Activated CD4-positive, alpha-beta memory T cell treated with anti-CD3 and anti-CD28 coated beads for 36 hours (primary cell): Measurements from ENCODE around the gene IL37. TPM values are rescaled to one million over a fixed set of nuclear protein-coding genes. Genes with fewer than 3 reads are reported as not detected.
"Not testable (repeated sequence)": the region's sequence is repeated elsewhere in the genome, so short reads cannot be mapped to it uniquely, and the experiment has no call there.

Experiments used
- CTCF ChIA-PET: fragments of 350-600 bp; sonication (Branson Sonifier 250); formaldehyde crosslinking; loops from one replicate; lab custom pipeline; 2021; ENCODE audit warnings: antibody characterized with exemption, inconsistent platforms; lab: Charles Lee
- POLR2A ChIA-PET: fragments of 350-600 bp; sonication (Branson Sonifier 250); formaldehyde crosslinking; loops from one replicate; lab custom pipeline; 2021; ENCODE audit warnings: antibody characterized with exemption; lab: Charles Lee
- DNase-seq: peaks from one replicate; pipeline ENCODE4 v3.0.0-alpha.2; 2020
- H3K27ac Mint-ChIP-seq: one replicate; pipeline ENCODE4 v1.8.0; 2021; ENCODE audit warnings: mixed read lengths
- H3K27me3 Mint-ChIP-seq: one replicate; pipeline ENCODE4 v1.8.0; 2021; ENCODE audit warnings: mixed read lengths
- H3K36me3 Mint-ChIP-seq: one replicate; pipeline ENCODE4 v1.8.0; 2021; ENCODE audit warnings: mixed read lengths
- H3K4me1 Mint-ChIP-seq: one replicate; pipeline ENCODE4 v1.8.0; 2021; ENCODE audit warnings: low read depth, mixed read lengths
- H3K4me3 Mint-ChIP-seq: one replicate; pipeline ENCODE4 v1.8.0; 2021; ENCODE audit warnings: mild to moderate bottlenecking, mixed read lengths
- H3K9me3 Mint-ChIP-seq: one replicate; pipeline ENCODE4 v1.8.0; 2021; ENCODE audit warnings: mixed read lengths
- intact Hi-C: fragments of 100-400 bp; cut with micrococcal nuclease; formaldehyde crosslinking; loops from one replicate; pipeline ENCODE4 v1.15.1; 2023
- total RNA-seq, 2 experiments: library from RNA; stranded (reverse); gene quantifications; one replicate each; pipeline ENCODE4 v1.2.3, GENCODE V29; 2021

IL37 gene
- total RNA-seq, 2 experiments from 2014 or later, result not detected

DNA sequence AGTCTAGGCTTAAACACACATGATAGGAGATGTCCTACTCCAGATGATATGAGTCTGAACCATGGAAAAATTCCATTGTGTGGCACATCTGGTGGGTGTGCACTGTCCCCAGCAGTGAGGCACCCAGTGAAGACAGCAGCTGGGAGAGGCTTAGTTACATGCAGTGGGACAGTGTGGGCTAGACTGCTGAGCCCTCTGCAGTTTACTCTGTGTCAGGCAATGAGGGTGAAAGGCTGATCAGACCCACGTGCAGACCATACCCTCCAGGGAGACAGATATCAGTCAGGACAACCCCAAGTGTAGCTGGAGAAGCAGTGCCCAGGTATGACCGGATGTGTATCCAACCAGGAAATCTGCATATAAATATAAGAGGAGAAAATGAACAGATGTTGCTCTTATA is 13.4 kb downstream of the IL37 start:
- POLR2A ChIA-PET, result interaction anchor here (0.6 kb wide), 1 partner anchor 54 kb away, joined by 3 read pairs; no protein-coding TSS in a partner anchor
- intact Hi-C loops, result no loop called here
- no peaks in the 10 kb centered on the region for H3K36me3 Mint-ChIP-seq
- CTCF ChIA-PET, result interaction anchor here (0.6 to 7.2 kb wide), 2 partner anchors 17 to 31 kb away, joined by 3 to 50 read pairs; no protein-coding TSS in a partner anchor
- DNase-seq, result no peak
- H3K4me1 Mint-ChIP-seq, result peaks cover 4% of the 10 kb centered on the region
- no peak overlapping the region for H3K27ac Mint-ChIP-seq
- no peaks in the 10 kb centered on the region for H3K9me3 Mint-ChIP-seq
- H3K27me3 Mint-ChIP-seq, result peaks cover 7% of the 10 kb centered on the region
- H3K4me3 Mint-ChIP-seq, result no peak overlapping the region

DNA sequence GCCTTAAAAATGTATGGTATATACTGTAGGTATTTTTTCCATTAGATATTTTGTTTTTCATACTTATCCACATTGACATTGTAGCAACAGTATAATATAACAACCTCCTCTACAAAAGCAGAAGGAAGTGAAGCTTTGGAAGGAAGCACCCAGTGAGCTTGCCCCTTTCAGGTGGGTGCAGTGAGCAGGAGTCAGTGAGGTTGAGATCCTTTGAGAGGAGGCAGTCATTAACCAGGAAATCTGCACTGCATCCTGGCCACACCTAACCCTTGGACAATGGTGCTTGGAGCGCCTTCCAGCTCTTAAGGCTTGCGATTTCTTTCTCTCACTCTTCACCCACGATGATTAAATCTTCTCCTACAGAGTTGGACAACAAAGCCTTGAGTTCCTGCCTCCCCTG is 13.9 kb downstream of the IL37 start:
- Mint-ChIP-seq H3K27me3 (peaks cover 7% of the 10 kb centered on the region), H3K4me3 (no peak overlapping the region), H3K27ac (no peak overlapping the region), H3K36me3 (no peaks in the 10 kb centered on the region), H3K4me1 (peaks cover 4% of the 10 kb centered on the region), H3K9me3 (no peaks in the 10 kb centered on the region)
- ChIA-PET POLR2A (interaction anchor here (0.6 kb wide), 1 partner anchor 55 kb away, joined by 3 read pairs; no protein-coding TSS in a partner anchor), CTCF (interaction anchor here (1.6 to 7.2 kb wide), 2 partner anchors 16 to 40 kb away, joined by 5 to 50 read pairs; no protein-coding TSS in a partner anchor)
- intact Hi-C loops, result no loop called here
- no peak for DNase-seq

DNA sequence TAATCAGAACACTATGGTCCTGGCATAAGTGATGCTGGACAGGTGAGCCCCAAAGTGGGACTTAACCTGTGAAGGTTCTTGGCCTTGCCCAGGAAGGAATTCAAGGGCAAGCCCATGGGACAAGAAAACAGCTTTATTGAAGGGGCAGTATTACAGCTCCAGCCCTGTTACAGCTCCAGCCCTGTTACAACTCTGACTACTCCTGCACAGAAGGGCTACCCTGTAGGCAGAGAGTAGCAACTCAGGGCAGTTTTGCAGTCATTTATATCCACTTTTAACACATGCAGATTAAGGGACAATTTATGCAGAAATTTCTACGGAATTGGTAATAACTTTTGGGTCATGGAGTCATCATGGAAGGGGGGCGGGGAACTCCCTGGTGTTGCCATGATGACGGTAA is 15.7 kb downstream of the IL37 start:
- intact Hi-C loops, result no loop called here
- CTCF ChIA-PET, result interaction anchor here (1.2 to 7.2 kb wide), 4 partner anchors 14 to 42 kb away, joined by 3 to 50 read pairs (median 5); no protein-coding TSS in a partner anchor

DNA sequence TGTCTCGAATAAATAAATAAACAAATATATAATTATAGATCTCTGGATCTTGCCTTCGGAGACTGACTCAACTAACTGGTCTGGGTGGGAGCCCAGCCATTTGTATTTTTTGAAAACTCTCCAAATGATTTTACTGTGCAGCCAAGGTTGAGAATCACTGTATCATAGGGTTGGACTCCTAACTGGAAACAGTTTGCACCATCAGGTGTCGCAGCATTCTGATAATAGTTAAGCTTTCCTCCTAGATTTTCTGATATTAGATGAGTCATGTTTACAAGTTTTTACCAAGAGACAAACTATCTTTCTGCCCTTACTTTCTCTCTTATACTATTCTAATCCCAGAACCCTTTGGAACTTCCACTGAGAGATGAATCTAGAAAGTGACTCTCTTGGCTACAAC is 16.8 kb downstream of the IL37 start:
- H3K27ac Mint-ChIP-seq, result no peak overlapping the region
- DNase-seq, result no peak
- POLR2A ChIA-PET, result no interaction called here
- intact Hi-C loops, result no loop called here
- no peaks in the 10 kb centered on the region for H3K36me3 Mint-ChIP-seq
- H3K4me3 Mint-ChIP-seq, result no peak overlapping the region
- peaks cover 7% of the 10 kb centered on the region for H3K27me3 Mint-ChIP-seq
- H3K9me3 Mint-ChIP-seq, result no peaks in the 10 kb centered on the region
- no peaks in the 10 kb centered on the region for H3K4me1 Mint-ChIP-seq
- CTCF ChIA-PET, result interaction anchor here (1.5 kb wide), 1 partner anchor 31 kb away, joined by 5 read pairs; no protein-coding TSS in a partner anchor

More for the DNA sequence above, 15.7 kb downstream of the IL37 start:
- H3K4me1 Mint-ChIP-seq, result no peaks in the 10 kb centered on the region
- H3K36me3 Mint-ChIP-seq, result no peaks in the 10 kb centered on the region
- no peaks in the 10 kb centered on the region for H3K9me3 Mint-ChIP-seq
- POLR2A ChIA-PET, result no interaction called here
- no peak overlapping the region for H3K4me3 Mint-ChIP-seq
- peaks cover 7% of the 10 kb centered on the region for H3K27me3 Mint-ChIP-seq
- H3K27ac Mint-ChIP-seq, result no peak overlapping the region
- DNase-seq, result no peak

DNA sequence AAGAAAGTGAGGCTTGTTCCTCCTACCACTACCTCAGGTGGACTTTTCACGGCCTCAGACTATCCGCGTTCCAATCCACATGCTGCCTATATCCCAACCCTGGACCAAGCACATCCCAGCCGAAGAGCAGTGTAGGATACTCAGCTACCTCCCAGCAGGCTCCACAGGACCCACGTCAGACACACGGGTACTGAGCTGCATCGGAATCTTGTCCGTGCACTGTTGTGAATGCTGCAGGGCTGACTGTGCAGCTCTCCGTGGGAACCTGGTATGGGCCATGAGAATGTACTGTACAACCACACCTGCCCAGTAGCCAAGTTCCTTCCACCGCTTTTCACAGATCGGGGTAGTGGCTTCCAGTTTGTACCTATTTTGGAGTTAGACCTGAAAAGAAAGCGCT is 22.3 kb downstream of the IL37 start:
- Mint-ChIP-seq H3K4me1 (no peaks in the 10 kb centered on the region), H3K4me3 (no peak overlapping the region), H3K27ac (no peak overlapping the region), H3K9me3 (no peaks in the 10 kb centered on the region), H3K27me3 (peaks cover 1% of the 10 kb centered on the region), H3K36me3 (no peaks in the 10 kb centered on the region)
- intact Hi-C loops, result no loop called here
- POLR2A ChIA-PET, result no interaction called here
- no peak for DNase-seq
- CTCF ChIA-PET, result no interaction called here

DNA sequence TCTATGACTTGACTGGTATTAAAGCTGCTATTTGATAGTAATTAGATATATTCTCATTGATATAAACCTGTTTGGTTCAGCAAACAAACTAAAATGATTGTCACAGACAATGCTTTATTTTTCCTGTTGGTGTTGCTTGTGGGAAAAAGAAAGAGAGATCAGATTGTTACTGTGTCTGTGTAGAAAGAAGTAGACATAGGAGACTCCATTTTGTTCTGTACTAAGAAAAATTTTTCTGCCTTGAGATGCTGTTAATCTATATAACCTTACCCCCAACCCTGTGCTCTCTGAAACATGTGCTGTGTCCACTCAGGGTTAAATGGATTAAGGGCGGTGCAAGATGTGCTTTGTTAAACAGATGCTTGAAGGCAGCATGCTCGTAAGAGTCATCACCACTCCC is 23.2 kb downstream of the IL37 start:
- CTCF ChIA-PET, H3K27ac Mint-ChIP-seq, intact Hi-C loops, H3K4me1 Mint-ChIP-seq, DNase-seq, H3K36me3 Mint-ChIP-seq, H3K4me3 Mint-ChIP-seq, POLR2A ChIA-PET, H3K9me3 Mint-ChIP-seq, H3K27me3 Mint-ChIP-seq: not testable (repeated sequence)

DNA sequence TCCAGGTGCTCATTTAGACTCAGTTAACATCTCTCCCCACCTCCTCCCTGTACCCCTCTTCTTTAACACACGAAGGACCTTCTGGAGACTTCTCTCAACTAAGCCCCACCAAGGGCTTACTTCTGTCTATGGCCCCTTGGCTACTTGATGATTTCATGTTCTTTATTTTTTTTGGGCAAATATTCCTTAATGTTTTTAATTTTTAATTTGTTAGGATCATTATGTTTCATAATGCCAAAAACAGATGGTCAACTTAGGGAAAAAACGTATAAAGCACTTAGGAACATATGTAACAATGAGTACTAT is 25.9 kb downstream of the IL37 start:
- Mint-ChIP-seq H3K27me3 (peaks cover 1% of the 10 kb centered on the region), H3K4me1 (no peaks in the 10 kb centered on the region), H3K4me3 (no peak overlapping the region), H3K27ac (no peak overlapping the region), H3K9me3 (no peaks in the 10 kb centered on the region), H3K36me3 (no peaks in the 10 kb centered on the region)
- ChIA-PET CTCF (interaction anchor here (1.5 kb wide), 1 partner anchor 52 kb away, joined by 4 read pairs; no protein-coding TSS in a partner anchor), POLR2A (no interaction called here)
- no peak for DNase-seq
- intact Hi-C loops, result no loop called here

DNA sequence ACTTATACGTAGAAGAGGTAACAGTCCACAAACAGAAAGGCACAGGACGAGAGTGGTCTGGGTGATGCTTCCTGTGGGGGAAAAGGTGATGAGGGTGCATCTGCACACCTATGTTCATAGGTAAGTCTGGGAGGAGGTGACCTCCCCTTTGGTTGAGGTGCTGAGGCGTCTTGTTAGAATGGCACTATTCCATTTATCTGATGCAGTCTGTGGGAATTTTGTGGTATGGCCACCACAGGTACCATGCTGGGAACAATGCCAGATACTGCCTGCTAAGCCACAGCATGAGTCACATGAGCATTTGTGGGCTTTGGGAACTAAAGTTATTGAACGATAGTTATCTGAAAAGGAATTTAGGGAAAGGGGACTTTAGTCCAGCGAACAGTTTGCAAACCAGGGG is 27.9 kb downstream of the IL37 start:
- no peaks in the 10 kb centered on the region for H3K9me3 Mint-ChIP-seq
- H3K4me1 Mint-ChIP-seq, result no peaks in the 10 kb centered on the region
- no peak overlapping the region for H3K27ac Mint-ChIP-seq
- intact Hi-C loops, result no loop called here
- POLR2A ChIA-PET, result no interaction called here
- no peak overlapping the region for H3K4me3 Mint-ChIP-seq
- DNase-seq, result no peak
- H3K36me3 Mint-ChIP-seq, result no peaks in the 10 kb centered on the region
- CTCF ChIA-PET, result interaction anchor here (0.8 to 3.6 kb wide), 2 partner anchors 57 to 190 kb away, joined by 5 to 17 read pairs; no protein-coding TSS in a partner anchor
- peaks cover 1% of the 10 kb centered on the region for H3K27me3 Mint-ChIP-seq

DNA sequence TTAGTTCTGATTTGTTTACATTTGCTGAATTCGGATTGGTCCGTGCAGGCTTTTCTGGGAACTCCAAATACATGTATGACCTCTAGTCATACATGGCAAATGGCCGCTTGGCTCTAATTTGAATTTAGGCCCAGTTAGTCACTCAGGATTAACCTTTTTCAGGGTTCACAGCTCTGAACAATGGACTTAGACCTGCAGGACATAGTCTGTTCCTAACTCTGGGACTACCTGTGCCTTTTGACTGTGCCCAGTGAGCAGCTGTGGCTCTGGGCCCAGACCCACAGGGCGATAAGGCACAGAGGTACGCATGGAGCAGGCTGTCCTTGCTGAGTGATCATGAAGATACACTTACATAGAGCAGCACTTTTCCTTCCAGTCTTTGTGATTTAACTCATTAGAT is 28.5 kb downstream of the IL37 start:
- H3K27me3 Mint-ChIP-seq, result peaks cover 1% of the 10 kb centered on the region
- intact Hi-C loops, result no loop called here
- ChIA-PET POLR2A (no interaction called here), CTCF (interaction anchor here (0.6 to 8.9 kb wide), 5 partner anchors 16 to 189 kb away, joined by 4 to 178 read pairs (median 50); no protein-coding TSS in a partner anchor)
- no peaks in the 10 kb centered on the region for H3K9me3 Mint-ChIP-seq
- DNase-seq, result no peak
- no peaks in the 10 kb centered on the region for H3K4me1 Mint-ChIP-seq
- no peaks in the 10 kb centered on the region for H3K36me3 Mint-ChIP-seq
- H3K27ac Mint-ChIP-seq, result no peak overlapping the region
- no peak overlapping the region for H3K4me3 Mint-ChIP-seq

DNA sequence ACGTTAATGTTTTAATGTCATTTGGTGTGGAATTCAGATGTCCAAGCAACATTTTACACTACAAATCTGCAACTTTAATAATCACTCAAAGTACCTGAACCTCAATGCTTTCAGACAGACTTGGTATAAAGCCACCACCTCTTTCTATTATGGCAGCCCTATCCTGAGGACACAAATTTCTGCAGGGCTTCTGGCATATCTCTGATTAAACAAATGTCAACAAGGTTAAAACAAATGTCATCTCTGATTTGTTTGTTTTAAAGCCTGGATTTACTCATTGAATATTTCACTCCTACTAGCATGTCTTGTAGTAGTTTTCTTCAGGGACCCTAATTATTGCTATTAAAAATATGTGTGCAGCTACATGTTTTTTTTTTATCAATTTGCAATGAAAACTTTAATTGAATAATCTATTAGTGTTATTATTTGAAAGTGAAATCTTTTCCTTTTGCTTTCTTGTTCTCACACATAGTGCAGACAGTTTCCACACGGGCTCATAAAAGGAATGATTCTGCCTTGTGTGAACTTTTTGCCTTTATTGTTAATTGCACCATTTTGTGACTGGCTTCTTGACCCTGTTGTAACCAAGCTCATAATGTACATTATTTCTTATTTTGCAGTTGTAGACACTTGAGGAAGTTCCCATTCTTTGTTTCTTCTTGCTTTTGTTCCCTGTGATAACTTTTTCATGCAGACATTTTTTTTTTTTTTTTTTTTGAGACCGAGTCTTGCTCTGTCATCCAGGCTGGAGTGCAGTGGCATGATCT is 30.1 kb downstream of the IL37 start:
- Mint-ChIP-seq H3K36me3 (no peaks in the 10 kb centered on the region), H3K27me3 (peaks cover 1% of the 10 kb centered on the region), H3K9me3 (peaks cover 4% of the 10 kb centered on the region), H3K4me1 (no peaks in the 10 kb centered on the region), H3K27ac (no peak overlapping the region), H3K4me3 (no peak overlapping the region)
- no peak for DNase-seq
- intact Hi-C loops, result loop anchor here (1.0 to 5.0 kb wide), 3 partner anchors 56 to 339 kb away; no protein-coding TSS in a partner anchor
- ChIA-PET POLR2A (interaction anchor here (0.6 to 1.5 kb wide), 3 partner anchors 25 to 269 kb away, joined by 3 to 4 read pairs (median 4); no protein-coding TSS in a partner anchor), CTCF (interaction anchor here (0.6 to 8.9 kb wide), 44 partner anchors 9 to 349 kb away, joined by 3 to 178 read pairs (median 5); partner anchors contain the start of genes IL1B and IL36G)

DNA sequence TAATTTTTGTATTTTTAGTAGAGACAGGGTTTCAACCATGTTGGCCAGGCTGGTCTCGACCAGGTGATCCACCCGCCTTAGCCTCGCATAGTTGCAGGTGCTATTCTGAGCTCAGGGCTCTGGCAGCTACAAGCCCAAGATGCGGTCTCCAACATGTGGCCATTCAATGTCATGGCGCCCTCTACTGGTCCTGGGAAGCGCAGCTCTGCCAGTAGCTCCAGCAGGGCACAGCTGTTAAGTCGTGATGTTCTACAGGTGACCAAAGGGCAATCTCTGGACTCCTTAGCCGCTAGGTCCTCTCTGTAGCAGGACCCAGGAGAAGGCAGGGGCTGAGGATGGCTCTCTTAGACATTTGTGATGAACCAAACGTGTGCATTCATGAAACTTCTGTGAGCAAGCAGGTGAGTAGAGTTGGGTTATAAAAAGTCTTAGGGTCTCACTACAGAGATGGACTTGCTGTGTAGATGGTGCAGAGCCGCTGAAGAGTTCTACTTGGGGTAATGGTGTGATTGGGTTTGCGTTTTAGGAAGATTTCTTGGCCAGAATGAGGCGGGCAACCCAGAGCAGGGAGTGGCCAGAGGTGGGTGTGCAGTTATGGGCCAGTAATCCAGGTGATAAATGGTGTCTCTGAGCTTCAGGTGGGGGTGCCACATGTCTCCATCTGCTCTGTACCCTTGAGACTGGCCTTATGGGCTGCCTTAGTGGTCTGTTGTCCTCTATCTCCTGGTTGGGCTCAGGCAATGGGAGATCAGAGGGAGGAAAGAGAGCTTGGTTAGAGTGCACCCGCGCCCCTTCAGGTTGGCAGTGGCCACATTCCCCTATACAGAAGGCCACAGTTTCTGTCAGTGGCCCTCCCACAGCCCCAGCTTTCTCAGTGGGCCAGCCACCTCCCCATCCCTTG is 31.0 kb downstream of the IL37 start:
- Mint-ChIP-seq H3K27ac (no peak overlapping the region), H3K36me3 (no peaks in the 10 kb centered on the region), H3K4me1 (no peaks in the 10 kb centered on the region), H3K4me3 (no peak overlapping the region), H3K9me3 (peaks cover 4% of the 10 kb centered on the region), H3K27me3 (no peaks in the 10 kb centered on the region)
- intact Hi-C loops, result loop anchor here (1.0 to 5.0 kb wide), 3 partner anchors 57 to 340 kb away; no protein-coding TSS in a partner anchor
- POLR2A ChIA-PET, result interaction anchor here (0.6 to 1.5 kb wide), 3 partner anchors 26 to 270 kb away, joined by 3 to 4 read pairs (median 4); no protein-coding TSS in a partner anchor
- DNase-seq, result peak; percentile 85
- CTCF ChIA-PET, result interaction anchor here (0.6 to 8.9 kb wide), 46 partner anchors 10 to 350 kb away, joined by 3 to 178 read pairs (median 5); partner anchors contain the start of genes IL1B and IL36G
